LNCAP (cell line): ENCODE data around the gene FOS.

Source experiments
- TF ChIP-seq, protein P1 (sequence below): fragments of 450-650 bp; IDR thresholded peaks from 2 replicates; pipeline ENCODE4 v1.5.1; 2017; ENCODE audit warnings: mild to moderate bottlenecking

FOS gene

DNA sequence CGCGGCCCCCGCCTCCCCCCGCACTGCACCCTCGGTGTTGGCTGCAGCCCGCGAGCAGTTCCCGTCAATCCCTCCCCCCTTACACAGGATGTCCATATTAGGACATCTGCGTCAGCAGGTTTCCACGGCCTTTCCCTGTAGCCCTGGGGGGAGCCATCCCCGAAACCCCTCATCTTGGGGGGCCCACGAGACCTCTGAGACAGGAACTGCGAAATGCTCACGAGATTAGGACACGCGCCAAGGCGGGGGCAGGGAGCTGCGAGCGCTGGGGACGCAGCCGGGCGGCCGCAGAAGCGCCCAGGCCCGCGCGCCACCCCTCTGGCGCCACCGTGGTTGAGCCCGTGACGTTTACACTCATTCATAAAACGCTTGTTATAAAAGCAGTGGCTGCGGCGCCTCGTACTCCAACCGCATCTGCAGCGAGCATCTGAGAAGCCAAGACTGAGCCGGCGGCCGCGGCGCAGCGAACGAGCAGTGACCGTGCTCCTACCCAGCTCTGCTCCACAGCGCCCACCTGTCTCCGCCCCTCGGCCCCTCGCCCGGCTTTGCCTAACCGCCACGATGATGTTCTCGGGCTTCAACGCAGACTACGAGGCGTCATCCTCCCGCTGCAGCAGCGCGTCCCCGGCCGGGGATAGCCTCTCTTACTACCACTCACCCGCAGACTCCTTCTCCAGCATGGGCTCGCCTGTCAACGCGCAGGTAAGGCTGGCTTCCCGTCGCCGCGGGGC is at the start of gene FOS:
Gene FOS, plus strand, starts transcription at position 407 of the 731 bp plus-strand sequence. Its CDS starts 155 bp downstream, at position 562.
- TF ChIP-seq, protein P1, sequence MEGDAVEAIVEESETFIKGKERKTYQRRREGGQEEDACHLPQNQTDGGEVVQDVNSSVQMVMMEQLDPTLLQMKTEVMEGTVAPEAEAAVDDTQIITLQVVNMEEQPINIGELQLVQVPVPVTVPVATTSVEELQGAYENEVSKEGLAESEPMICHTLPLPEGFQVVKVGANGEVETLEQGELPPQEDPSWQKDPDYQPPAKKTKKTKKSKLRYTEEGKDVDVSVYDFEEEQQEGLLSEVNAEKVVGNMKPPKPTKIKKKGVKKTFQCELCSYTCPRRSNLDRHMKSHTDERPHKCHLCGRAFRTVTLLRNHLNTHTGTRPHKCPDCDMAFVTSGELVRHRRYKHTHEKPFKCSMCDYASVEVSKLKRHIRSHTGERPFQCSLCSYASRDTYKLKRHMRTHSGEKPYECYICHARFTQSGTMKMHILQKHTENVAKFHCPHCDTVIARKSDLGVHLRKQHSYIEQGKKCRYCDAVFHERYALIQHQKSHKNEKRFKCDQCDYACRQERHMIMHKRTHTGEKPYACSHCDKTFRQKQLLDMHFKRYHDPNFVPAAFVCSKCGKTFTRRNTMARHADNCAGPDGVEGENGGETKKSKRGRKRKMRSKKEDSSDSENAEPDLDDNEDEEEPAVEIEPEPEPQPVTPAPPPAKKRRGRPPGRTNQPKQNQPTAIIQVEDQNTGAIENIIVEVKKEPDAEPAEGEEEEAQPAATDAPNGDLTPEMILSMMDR: no peak

DNA sequence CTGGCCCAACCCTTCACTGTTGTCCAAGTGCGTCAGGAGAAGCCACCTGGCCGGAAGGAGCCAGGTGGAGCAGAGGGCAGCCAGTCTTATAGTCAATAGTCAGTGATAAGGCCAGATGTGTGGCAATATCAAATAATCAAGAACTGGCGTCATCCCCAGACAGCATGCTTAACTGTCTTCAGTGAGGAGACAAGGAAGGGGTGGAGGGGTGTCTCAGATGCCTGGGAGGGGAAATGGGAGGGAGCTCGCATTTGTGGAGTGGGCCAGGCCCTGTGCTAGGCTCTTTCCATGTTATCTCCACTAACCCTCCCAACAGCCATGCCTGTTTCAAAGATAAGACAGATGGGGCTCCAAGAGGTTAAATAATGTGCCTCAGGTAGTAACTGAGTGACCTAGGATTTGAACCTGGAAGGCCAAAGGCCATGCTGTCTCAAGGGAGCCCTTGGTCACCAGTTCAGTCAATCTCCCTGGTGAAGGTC is 48.9 kb upstream of the FOS start:
- TF ChIP-seq, protein P1: no peak

DNA sequence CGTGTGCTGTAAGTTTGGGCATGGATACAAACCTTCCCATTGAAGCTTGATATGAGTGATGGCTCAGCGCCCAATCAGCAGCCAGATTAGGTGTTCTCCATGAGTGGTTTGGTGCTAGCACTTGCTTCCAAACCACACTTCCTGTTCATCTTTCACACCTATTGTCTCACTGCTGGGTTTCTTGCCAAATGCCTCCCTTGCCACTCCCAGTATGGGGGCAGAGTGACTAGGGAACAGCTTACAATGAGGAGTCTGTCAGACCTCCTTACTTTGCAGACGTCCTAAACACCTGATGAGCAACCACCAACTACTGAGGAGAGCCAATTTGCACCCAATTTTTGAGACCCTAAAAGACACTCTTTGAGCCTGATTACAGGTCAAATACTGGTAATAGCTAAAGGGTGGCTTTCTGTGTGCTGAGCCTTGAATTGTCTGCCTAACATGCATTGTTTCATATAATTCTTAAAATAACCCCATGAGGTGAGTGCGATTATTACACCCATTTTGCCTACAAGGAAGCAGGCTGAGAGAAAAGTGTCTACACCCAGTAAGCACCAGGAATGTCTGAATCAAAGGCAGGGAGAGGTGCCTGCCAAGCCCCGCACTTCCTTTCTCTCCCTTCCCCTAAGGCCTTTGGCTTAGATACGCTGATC is 48.4 kb upstream of the FOS start:
- TF ChIP-seq, protein P1: no peak

DNA sequence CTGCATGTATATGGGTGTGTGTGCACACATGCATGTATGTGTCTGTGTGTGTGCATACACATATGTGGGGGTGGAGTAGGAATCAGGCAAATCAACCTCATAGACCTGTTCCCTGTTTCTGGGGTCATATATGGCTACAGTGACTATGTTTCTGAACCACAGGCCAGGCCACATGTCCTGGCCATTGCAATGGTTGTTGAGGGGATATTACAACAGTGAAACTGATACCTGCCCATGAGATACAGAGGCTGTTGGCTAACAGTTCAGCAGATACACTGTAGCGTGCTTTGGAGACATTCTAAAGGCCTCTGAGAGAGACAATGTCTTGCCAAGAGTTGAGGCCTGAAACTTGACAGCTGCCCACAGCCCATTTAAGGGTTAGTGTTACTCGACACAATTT is 47.3 kb upstream of the FOS start:
- TF ChIP-seq, protein P1: no peak

DNA sequence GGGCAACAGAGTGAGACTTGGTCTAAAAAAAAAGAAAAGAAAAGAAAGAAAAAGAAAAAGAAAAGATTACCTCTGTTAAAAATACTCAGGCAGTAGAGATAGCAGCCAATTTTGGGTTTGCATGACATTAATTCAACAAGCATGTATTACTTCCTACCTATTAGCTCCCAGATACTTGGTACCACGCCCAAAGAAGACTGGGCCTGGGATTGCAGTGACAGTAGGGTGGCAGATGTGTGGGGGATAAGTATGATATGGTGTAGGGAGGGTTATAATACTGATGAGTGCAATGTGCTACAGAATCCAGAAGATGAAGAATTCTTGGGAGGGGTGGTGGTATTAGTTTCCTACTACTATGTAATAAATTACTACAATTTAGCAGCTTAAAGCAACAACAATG is 46.4 kb upstream of the FOS start:
- TF ChIP-seq, protein P1: no peak

DNA sequence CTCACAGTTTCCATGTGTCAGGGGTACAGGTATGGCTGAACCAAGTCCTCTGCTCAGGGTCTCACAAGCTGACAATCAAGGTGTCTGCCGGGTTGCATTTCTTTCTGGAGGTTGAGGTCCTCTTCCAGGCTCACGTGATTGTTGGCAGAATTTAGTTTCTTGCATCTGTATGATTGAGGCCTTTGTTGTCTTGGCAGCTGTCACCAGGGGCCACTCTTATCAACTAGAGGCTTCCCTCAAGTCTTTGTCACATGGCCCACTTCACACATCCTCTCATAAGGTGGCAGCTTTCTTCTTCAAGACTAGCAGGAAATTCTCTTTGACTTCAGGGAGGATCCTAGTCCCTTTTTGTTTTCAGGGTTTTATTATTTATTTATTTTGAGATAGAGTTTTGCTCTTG is 46.0 kb upstream of the FOS start:
- TF ChIP-seq, protein P1: no peak

DNA sequence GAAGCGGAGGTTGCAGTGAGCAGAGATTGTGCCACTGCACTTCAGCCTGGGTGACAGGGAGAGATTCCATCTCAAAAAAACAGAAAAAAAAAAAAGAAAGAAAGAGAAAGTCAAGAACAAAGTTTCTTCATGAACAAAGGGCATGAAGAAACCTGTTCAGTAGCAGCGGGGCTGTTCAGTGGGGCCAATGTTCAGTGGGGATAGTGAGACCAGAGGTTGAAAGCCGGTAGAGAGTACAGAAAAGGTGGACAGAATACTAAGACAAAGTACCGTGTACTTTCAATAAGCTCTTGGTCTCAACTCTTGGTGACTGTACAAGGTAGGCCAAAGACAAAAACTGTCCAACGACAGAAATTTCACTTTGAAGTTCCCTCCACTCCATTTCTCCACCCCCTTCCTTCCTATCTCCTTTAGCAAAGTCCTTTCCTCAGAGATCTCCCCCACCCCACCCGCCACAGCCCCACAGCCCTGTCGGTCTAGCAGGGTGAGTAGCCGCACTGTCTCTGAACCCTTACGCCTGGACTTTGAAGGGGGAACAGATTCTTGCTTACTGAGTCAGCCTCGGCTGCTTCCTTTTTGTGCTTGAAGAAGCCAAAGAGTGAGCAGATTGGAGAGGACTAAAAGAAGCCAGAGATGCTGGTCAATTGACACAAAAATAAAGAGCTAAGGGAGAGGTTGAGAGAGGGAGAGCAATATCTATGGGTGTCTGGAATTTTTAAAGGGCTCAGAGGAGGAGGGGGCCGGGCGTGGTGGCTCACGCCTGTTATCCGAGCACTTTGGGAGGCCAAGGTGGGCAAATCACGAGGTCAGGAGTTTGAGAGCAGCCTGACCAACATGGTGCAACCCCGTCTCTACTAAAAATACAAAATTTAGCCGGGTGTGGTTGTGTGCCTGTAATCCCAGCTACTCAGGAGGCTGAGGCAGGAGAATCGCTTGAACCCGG is 44.2 kb upstream of the FOS start:
- TF ChIP-seq, protein P1: no peak
